HEK293 (cell line): ENCODE data around the gene PLEKHH3.
A peak's percentile ranks its signal among the peaks of the same experiment; 100 is the strongest.

Source experiments
- CTCF ChIA-PET: fragments of 350-600 bp; formaldehyde crosslinking; extraction: SDS; loops from one replicate; lab custom pipeline; 2021; ENCODE audit warnings: antibody characterized with exemption; lab: Yijun Ruan, JAX
- POLR2A ChIA-PET: fragments of 300-600 bp; formaldehyde crosslinking; extraction: SDS; loops from one replicate; lab custom pipeline; 2020; ENCODE audit warnings: antibody characterized with exemption, inconsistent platforms; lab: Yijun Ruan, JAX
- H3K27ac ChIP-seq: fragments of 200-500 bp; sonication (Bioruptor generic); 2 replicates; pipeline ENCODE4 v1.5.1; 2014; ENCODE audit warnings: low read depth, low read length, control low read depth, inconsistent platforms; ENCODE audit errors: extremely low read depth
- H3K36me3 ChIP-seq, 2 experiments: fragments of 200-500 bp in 1 of 2; sonication (Bioruptor generic) in 1 of 2; 1 replicate in 1 of 2; 2 replicates in 1 of 2; pipeline ENCODE4 v1.5.1; 2014 to 2017; ENCODE audit warnings: inconsistent platforms in 2 of 2, low read length in 2 of 2; ENCODE audit not compliant: control insufficient read depth in 2 of 2, insufficient read depth in 1 of 2
- H3K4me1 ChIP-seq: fragments of 200-500 bp; sonication (Bioruptor generic); 2 replicates; pipeline ENCODE4 v1.5.1; 2014; ENCODE audit warnings: mild to moderate bottlenecking, low read length, inconsistent platforms; ENCODE audit not compliant: control insufficient read depth, insufficient read depth
- H3K4me3 ChIP-seq: 2 replicates; pipeline ENCODE4 v1.5.1; 2011; ENCODE audit warnings: low read depth, mild to moderate bottlenecking, control low read depth, low read length, moderate library complexity
- H3K9me3 ChIP-seq: fragments of 200-500 bp; sonication (Bioruptor generic); 2 replicates; pipeline ENCODE4 v1.5.1; 2014; ENCODE audit warnings: low read depth, low read length, inconsistent platforms; ENCODE audit not compliant: control insufficient read depth, insufficient read depth
- SETDB1 ChIP-seq: IDR thresholded peaks from one replicate; pipeline ENCODE4 v1.6.1; 2017; ENCODE audit warnings: mild to moderate bottlenecking, low read length, moderate library complexity, mixed read lengths; ENCODE audit not compliant: insufficient read length
- TRIM28 ChIP-seq: IDR thresholded peaks from 2 replicates; pipeline ENCODE4 v1.6.1; 2011; ENCODE audit warnings: low read length, control low read depth, borderline replicate concordance
- ZBTB48 ChIP-seq: fragments of 450-650 bp; formaldehyde crosslinking; IDR thresholded peaks from 2 replicates; pipeline ENCODE4 v1.5.1; 2016; ENCODE audit warnings: missing biosample characterization, missing genetic modification characterization
- ZBTB7A ChIP-seq: fragments of 450-650 bp; formaldehyde crosslinking; IDR thresholded peaks from 2 replicates; pipeline ENCODE4 v1.5.1; 2016; ENCODE audit warnings: low read depth, missing biosample characterization, missing genetic modification characterization
- ZBTB8A ChIP-seq: fragments of 450-650 bp; formaldehyde crosslinking; IDR thresholded peaks from 2 replicates; pipeline ENCODE4 v1.5.1; 2016; ENCODE audit warnings: missing biosample characterization, missing genetic modification characterization
- ZNF133 ChIP-seq: fragments of 450-650 bp; formaldehyde crosslinking; IDR thresholded peaks from 2 replicates; pipeline ENCODE4 v1.5.1; 2016; ENCODE audit warnings: missing biosample characterization, missing genetic modification characterization
- ZNF146 ChIP-seq: fragments of 450-650 bp; formaldehyde crosslinking; IDR thresholded peaks from 2 replicates; pipeline ENCODE4 v1.5.1; 2016; ENCODE audit warnings: missing biosample characterization, missing genetic modification characterization
- ZNF214 ChIP-seq: fragments of 450-650 bp; formaldehyde crosslinking; IDR thresholded peaks from 2 replicates; pipeline ENCODE4 v1.5.1; 2017; ENCODE audit warnings: missing biosample characterization, mild to moderate bottlenecking, missing genetic modification characterization, borderline replicate concordance
- ZNF37A ChIP-seq: fragments of 450-650 bp; IDR thresholded peaks from 2 replicates; pipeline ENCODE4 v1.5.1; 2018; ENCODE audit warnings: missing biosample characterization, missing genetic modification characterization
- ZNF510 ChIP-seq: fragments of 450-650 bp; formaldehyde crosslinking; IDR thresholded peaks from 2 replicates; pipeline ENCODE4 v1.5.1; 2018; ENCODE audit warnings: mild to moderate bottlenecking, missing genetic modification characterization, missing biosample characterization; ENCODE audit not compliant: insufficient replicate concordance
- ZNF558 ChIP-seq: fragments of 450-650 bp; formaldehyde crosslinking; IDR thresholded peaks from 2 replicates; pipeline ENCODE4 v1.5.1; 2016; ENCODE audit warnings: missing biosample characterization, missing genetic modification characterization
- ZNF560 ChIP-seq: fragments of 450-650 bp; formaldehyde crosslinking; IDR thresholded peaks from 2 replicates; pipeline ENCODE4 v1.5.1; 2017; ENCODE audit warnings: missing biosample characterization, missing genetic modification characterization, borderline replicate concordance
- ZNF664 ChIP-seq: fragments of 450-650 bp; formaldehyde crosslinking; IDR thresholded peaks from 2 replicates; pipeline ENCODE4 v1.5.1; 2016; ENCODE audit warnings: missing biosample characterization, missing genetic modification characterization
- ZNF670 ChIP-seq: fragments of 450-650 bp; formaldehyde crosslinking; IDR thresholded peaks from 2 replicates; pipeline ENCODE4 v1.5.1; 2016; ENCODE audit warnings: missing biosample characterization, missing genetic modification characterization, low read depth
- ZNF677 ChIP-seq: fragments of 450-650 bp; IDR thresholded peaks from 2 replicates; pipeline ENCODE4 v1.5.0; 2018; ENCODE audit warnings: missing biosample characterization, mild to moderate bottlenecking, missing genetic modification characterization, moderate library complexity
- ZNF701 ChIP-seq: fragments of 450-650 bp; formaldehyde crosslinking; IDR thresholded peaks from 2 replicates; pipeline ENCODE4 v1.5.1; 2016; ENCODE audit warnings: missing biosample characterization, missing genetic modification characterization
- ZNF785 ChIP-seq: fragments of 450-650 bp; formaldehyde crosslinking; IDR thresholded peaks from 2 replicates; pipeline ENCODE4 v1.5.1; 2016; ENCODE audit warnings: missing biosample characterization, missing genetic modification characterization
- ZSCAN23 ChIP-seq: fragments of 450-650 bp; formaldehyde crosslinking; IDR thresholded peaks from 2 replicates; pipeline ENCODE4 v1.5.1; 2016; ENCODE audit warnings: missing biosample characterization, missing genetic modification characterization
- TF ChIP-seq, protein P1 (sequence below): fragments of 450-650 bp; formaldehyde crosslinking; IDR thresholded peaks from 2 replicates; pipeline ENCODE4 v1.5.1; 2016; ENCODE audit warnings: missing biosample characterization, missing genetic modification characterization, low read depth
- TF ChIP-seq, protein P2 (sequence below): fragments of 450-650 bp; formaldehyde crosslinking; IDR thresholded peaks from 2 replicates; pipeline ENCODE4 v1.5.1; 2016; ENCODE audit warnings: missing biosample characterization, missing genetic modification characterization
- TF ChIP-seq, protein P3 (sequence below): fragments of 450-650 bp; formaldehyde crosslinking; IDR thresholded peaks from 2 replicates; pipeline ENCODE4 v1.5.1; 2016; ENCODE audit warnings: missing biosample characterization, missing genetic modification characterization
- TF ChIP-seq, protein P4 (sequence below): fragments of 450-650 bp; formaldehyde crosslinking; IDR thresholded peaks from 2 replicates; pipeline ENCODE4 v1.5.1; 2016; ENCODE audit warnings: missing biosample characterization, missing genetic modification characterization
- TF ChIP-seq, protein P5 (sequence below): fragments of 450-650 bp; formaldehyde crosslinking; IDR thresholded peaks from 2 replicates; pipeline ENCODE4 v1.5.1; 2017; ENCODE audit warnings: missing biosample characterization, missing genetic modification characterization
- TF ChIP-seq, protein P6 (sequence below): fragments of 450-650 bp; formaldehyde crosslinking; IDR thresholded peaks from 2 replicates; pipeline ENCODE4 v1.5.1; 2016; ENCODE audit warnings: missing biosample characterization, missing genetic modification characterization, borderline replicate concordance

PLEKHH3 gene

DNA sequence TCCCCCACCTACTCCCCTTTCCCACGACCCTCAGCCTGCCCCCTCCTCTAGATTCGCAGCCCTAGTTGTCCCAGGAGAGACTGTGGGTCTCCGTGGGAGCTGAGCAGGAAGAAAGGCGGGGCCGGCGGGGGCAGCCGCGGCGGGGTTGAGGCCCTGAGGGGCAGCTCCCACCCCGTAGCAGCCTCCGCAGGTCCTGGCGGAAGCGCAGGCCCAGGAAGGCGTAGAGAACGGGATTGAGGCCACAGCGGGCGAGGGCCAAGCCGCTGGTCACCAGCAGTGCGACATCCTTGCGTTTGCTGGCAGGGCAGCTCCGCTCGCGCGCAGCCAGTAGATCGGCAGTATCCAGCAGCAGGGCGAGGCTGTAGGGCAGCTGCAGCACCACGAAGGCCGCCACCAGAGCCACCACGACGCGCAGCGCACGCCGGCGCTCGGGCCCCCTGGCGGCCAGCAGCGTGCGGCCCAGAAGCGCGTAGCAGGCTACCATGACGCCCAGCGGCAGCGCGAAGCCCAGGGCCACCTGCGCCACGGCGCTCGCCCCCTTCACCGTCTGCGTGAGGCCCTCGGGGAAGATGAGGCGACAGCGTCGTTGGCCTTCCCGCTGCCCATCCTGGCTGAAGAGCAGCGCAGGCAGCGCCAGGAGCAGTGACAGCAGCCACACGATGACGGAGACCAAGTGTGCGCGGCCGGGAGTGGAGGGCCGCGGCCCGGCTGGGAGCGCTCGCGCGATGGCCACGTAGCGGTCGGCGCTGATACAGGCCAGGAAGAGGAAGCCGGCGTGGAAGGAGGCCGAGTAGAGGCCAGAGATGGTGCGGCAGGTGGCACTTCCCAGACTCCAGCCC, 2.9 kb upstream of the PLEKHH3 start:
- CTCF ChIA-PET = interaction anchor here (0.6 to 3.2 kb wide), 21 partner anchors 11 to 145 kb away, joined by 3 to 53 read pairs (median 4); partner anchors contain the start of genes BECN1, PSMC3IP, RETREG3 and TUBG1
- POLR2A ChIA-PET = interaction anchor here (0.5 to 6.1 kb wide), 4 partner anchors 19 to 154 kb away, joined by 3 to 56 read pairs (median 12); partner anchors contain the start of genes PSME3, RETREG3 and TUBG1
- Histone ChIP-seq H3K4me1 (peaks cover 24% of the 10 kb centered on the region), H3K9me3 (no peaks in the 10 kb centered on the region), H3K36me3 (no peaks in the 10 kb centered on the region), H3K27ac (peak overlapping the region; percentile 92), H3K4me3 (peak overlapping the region; percentile 22)
- TF ChIP-seq ZNF558 (tag by site-specific recombination) = no peak
- TF ChIP-seq, protein P1, sequence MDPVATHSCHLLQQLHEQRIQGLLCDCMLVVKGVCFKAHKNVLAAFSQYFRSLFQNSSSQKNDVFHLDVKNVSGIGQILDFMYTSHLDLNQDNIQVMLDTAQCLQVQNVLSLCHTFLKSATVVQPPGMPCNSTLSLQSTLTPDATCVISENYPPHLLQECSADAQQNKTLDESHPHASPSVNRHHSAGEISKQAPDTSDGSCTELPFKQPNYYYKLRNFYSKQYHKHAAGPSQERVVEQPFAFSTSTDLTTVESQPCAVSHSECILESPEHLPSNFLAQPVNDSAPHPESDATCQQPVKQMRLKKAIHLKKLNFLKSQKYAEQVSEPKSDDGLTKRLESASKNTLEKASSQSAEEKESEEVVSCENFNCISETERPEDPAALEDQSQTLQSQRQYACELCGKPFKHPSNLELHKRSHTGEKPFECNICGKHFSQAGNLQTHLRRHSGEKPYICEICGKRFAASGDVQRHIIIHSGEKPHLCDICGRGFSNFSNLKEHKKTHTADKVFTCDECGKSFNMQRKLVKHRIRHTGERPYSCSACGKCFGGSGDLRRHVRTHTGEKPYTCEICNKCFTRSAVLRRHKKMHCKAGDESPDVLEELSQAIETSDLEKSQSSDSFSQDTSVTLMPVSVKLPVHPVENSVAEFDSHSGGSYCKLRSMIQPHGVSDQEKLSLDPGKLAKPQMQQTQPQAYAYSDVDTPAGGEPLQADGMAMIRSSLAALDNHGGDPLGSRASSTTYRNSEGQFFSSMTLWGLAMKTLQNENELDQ (tag by site-specific recombination) = no peak
- TF ChIP-seq, protein P2, sequence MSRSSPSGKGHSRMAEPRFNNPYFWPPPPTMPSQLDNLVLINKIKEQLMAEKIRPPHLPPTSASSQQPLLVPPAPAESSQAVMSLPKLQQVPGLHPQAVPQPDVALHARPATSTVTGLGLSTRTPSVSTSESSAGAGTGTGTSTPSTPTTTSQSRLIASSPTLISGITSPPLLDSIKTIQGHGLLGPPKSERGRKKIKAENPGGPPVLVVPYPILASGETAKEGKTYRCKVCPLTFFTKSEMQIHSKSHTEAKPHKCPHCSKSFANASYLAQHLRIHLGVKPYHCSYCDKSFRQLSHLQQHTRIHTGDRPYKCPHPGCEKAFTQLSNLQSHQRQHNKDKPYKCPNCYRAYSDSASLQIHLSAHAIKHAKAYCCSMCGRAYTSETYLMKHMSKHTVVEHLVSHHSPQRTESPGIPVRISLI (tag by site-specific recombination) = no peak
- no peak for TF ChIP-seq ZBTB7A (tag by site-specific recombination)
- no peak for TF ChIP-seq ZNF37A (tag by site-specific recombination)
- TF ChIP-seq ZNF560 (tag by site-specific recombination) = no peak
- peak; percentile 45; the same call in 1 of the 2 replicates for TF ChIP-seq TRIM28
- TF ChIP-seq ZNF670 (tag by site-specific recombination) = no peak
- 0 out of 2 replicates have a peak, but pooled peaks have one; percentile 59 for TF ChIP-seq ZNF785 (tag by site-specific recombination)
- TF ChIP-seq ZNF214 (tag by site-specific recombination) = no peak
- TF ChIP-seq ZBTB8A (tag by site-specific recombination) = peak; percentile 90
- TF ChIP-seq ZNF664 (tag by site-specific recombination) = no peak
- no peak for TF ChIP-seq ZNF510 (tag by site-specific recombination)
- peak; percentile 2; the same call in 1 of the 2 replicates for TF ChIP-seq ZNF677
- TF ChIP-seq SETDB1 = no peak
- TF ChIP-seq ZNF146 (tag by site-specific recombination) = no peak
- TF ChIP-seq, protein P3, sequence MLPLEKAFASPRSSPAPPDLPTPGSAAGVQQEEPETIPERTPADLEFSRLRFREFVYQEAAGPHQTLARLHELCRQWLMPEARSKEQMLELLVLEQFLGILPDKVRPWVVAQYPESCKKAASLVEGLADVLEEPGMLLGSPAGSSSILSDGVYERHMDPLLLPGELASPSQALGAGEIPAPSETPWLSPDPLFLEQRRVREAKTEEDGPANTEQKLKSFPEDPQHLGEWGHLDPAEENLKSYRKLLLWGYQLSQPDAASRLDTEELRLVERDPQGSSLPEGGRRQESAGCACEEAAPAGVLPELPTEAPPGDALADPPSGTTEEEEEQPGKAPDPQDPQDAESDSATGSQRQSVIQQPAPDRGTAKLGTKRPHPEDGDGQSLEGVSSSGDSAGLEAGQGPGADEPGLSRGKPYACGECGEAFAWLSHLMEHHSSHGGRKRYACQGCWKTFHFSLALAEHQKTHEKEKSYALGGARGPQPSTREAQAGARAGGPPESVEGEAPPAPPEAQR (tag by site-specific recombination) = no peak
- TF ChIP-seq, protein P4, sequence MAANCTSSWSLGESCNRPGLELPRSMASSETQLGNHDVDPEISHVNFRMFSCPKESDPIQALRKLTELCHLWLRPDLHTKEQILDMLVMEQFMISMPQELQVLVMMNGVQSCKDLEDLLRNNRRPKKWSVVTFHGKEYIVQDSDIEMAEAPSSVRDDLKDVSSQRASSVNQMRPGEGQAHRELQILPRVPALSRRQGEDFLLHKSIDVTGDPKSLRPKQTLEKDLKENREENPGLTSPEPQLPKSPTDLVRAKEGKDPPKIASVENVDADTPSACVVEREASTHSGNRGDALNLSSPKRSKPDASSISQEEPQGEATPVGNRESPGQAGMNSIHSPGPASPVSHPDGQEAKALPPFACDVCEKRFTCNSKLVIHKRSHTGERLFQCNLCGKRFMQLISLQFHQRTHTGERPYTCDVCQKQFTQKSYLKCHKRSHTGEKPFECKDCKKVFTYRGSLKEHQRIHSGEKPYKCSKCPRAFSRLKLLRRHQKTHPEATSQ (tag by site-specific recombination) = 0 out of 2 replicates have a peak, but pooled peaks have one; percentile 65
- TF ChIP-seq ZSCAN23 (tag by site-specific recombination) = no peak
- TF ChIP-seq ZNF701 (tag by site-specific recombination) = no peak
- TF ChIP-seq, protein P5, sequence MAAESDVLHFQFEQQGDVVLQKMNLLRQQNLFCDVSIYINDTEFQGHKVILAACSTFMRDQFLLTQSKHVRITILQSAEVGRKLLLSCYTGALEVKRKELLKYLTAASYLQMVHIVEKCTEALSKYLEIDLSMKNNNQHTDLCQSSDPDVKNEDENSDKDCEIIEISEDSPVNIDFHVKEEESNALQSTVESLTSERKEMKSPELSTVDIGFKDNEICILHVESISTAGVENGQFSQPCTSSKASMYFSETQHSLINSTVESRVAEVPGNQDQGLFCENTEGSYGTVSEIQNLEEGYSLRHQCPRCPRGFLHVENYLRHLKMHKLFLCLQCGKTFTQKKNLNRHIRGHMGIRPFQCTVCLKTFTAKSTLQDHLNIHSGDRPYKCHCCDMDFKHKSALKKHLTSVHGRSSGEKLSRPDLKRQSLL (tag by site-specific recombination) = 0 out of 2 replicates have a peak, but pooled peaks have one; percentile 26
- TF ChIP-seq, protein P6, sequence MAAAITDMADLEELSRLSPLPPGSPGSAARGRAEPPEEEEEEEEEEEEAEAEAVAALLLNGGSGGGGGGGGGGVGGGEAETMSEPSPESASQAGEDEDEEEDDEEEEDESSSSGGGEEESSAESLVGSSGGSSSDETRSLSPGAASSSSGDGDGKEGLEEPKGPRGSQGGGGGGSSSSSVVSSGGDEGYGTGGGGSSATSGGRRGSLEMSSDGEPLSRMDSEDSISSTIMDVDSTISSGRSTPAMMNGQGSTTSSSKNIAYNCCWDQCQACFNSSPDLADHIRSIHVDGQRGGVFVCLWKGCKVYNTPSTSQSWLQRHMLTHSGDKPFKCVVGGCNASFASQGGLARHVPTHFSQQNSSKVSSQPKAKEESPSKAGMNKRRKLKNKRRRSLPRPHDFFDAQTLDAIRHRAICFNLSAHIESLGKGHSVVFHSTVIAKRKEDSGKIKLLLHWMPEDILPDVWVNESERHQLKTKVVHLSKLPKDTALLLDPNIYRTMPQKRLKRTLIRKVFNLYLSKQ (tag by site-specific recombination) = no peak
- TF ChIP-seq ZNF133 (tag by site-specific recombination) = no peak
- no peak for TF ChIP-seq ZBTB48
